Spleen (tissue), 11 donors: Measurements from ENCODE around the gene COTL1. TPM values are rescaled to one million over a fixed set of nuclear protein-coding genes. Genes with fewer than 3 reads are reported as not detected.

Experiments
- DNase-seq: peaks from one replicate; pipeline ENCODE4 v3.0.0-alpha.2; 2020
- H3K27ac ChIP-seq, 8 donors: fragments of 200-600 bp; sonication (generic) in 7 of 8; 1 replicate in 4 of 8; 2 replicates in 4 of 8; pipeline versions ENCODE4 v1.5.0 to v1.8.0; 2016 to 2021; ENCODE audit warnings: inconsistent platforms in 4 of 8, mild to moderate bottlenecking in 4 of 8, moderate library complexity in 1 of 8
- H3K27me3 ChIP-seq, 7 donors: fragments of 200-600 bp; sonication (generic) in 6 of 7; replicated peaks in 1 of 7; 1 replicate in 4 of 7; 2 replicates in 3 of 7; pipeline versions ENCODE4 v1.5.0 to v1.8.0; 2016 to 2021; ENCODE audit warnings: inconsistent platforms in 3 of 7, mild to moderate bottlenecking in 1 of 7
- H3K36me3 ChIP-seq, 6 donors: fragments of 200-600 bp; sonication (generic) in 5 of 6; 1 replicate in 4 of 6; 2 replicates in 2 of 6; pipeline versions ENCODE4 v1.5.0 to v1.8.0; 2016 to 2021; ENCODE audit warnings: inconsistent platforms in 2 of 6
- H3K4me1 ChIP-seq, 6 donors: fragments of 200-600 bp; sonication (generic) in 5 of 6; 1 replicate in 3 of 6; 2 replicates in 3 of 6; pipeline versions ENCODE4 v1.5.0 to v1.8.0; 2016 to 2021; ENCODE audit warnings: inconsistent platforms in 3 of 6
- H3K4me3 ChIP-seq, 8 donors: fragments of 200-600 bp; sonication (generic) in 7 of 8; 1 replicate in 4 of 8; 2 replicates in 4 of 8; pipeline versions ENCODE4 v1.5.0 to v1.8.0; 2016 to 2021; ENCODE audit warnings: inconsistent platforms in 4 of 8, mild to moderate bottlenecking in 4 of 8, moderate library complexity in 2 of 8
- H3K9me3 ChIP-seq, 8 donors: fragments of 200-600 bp; sonication (generic) in 7 of 8; 1 replicate in 4 of 8; 2 replicates in 4 of 8; pipeline versions ENCODE4 v1.5.0 to v1.8.0; 2016 to 2021; ENCODE audit warnings: inconsistent platforms in 4 of 8
- POLR2A ChIP-seq, 3 donors: fragments of 450-650 bp; IDR thresholded peaks; one replicate each; pipeline ENCODE4 v1.5.1; 2017; ENCODE audit warnings: antibody characterized with exemption in 3 of 3, mild to moderate bottlenecking in 1 of 3
- POLR2AphosphoS5 ChIP-seq, 3 donors: sonication (generic); formaldehyde crosslinking; IDR thresholded peaks; one replicate each; pipeline ENCODE4 v1.5.1; 2017; ENCODE audit warnings: antibody characterized with exemption in 3 of 3
- WGBS, 5 donors: extraction: QIAGEN DNeasy Blood & Tissue Kit in 3 of 5; methylation state at CpG; one replicate each; pipeline versions ENCODE4 v1.1.5 to v1.1.7; 2013 to 2018; 5-methylcytosine and 5-hydroxymethylcytosine counted together
- intact Hi-C: fragments of 100-400 bp; cut with DNase I; formaldehyde crosslinking; loops from one replicate; pipeline ENCODE4 v1.15.0; 2023; ENCODE audit warnings: low total_unique reads
- polyA plus RNA-seq, 3 donors: library from polyadenylated mRNA; stranded (reverse); fragments of 200-250 nt; gene quantifications; one replicate each; pipeline ENCODE4 v1.2.1, GENCODE V29; 2013
- total RNA-seq, 7 donors: library from RNA; depleted of rRNA in 3 of 7; stranded (reverse); fragments of >200 nt in 3 of 7; fragmentation: NEBNext Ultra II Directional in 4 of 7; extraction: Animal tissue kit (Norgen Biotek cat#: 25700) in 4 of 7; gene quantifications; one replicate each; pipeline versions ENCODE4 v1.1.0 to v1.2.1, GENCODE V29; 2016 to 2021
- TF ChIP-seq, protein P1 (sequence below), 11 experiments: fragments of 200-600 bp in 7 of 11; fragments of 450-650 bp in 4 of 11; sonication (generic) in 4 of 11; IDR thresholded peaks in 8 of 11; conservative IDR thresholded peaks in 3 of 11; 1 replicate in 7 of 11; 2 replicates in 4 of 11; pipeline versions ENCODE4 v1.4.0 to v1.8.0; 2016 to 2021; ENCODE audit warnings: antibody characterized with exemption in 11 of 11, inconsistent platforms in 4 of 11, mild to moderate bottlenecking in 1 of 11
- donor health status: healthy with polysubstance abuse.
- donor health status: DM: no; HTN: no; CAD: no; lungs with moderate emphysema.
- donor health status: DM: no; HTN: no; CAD: no.
- donor health status: Bipolar disorder and iron deficiency.
- donor health status: healthy.
- donor health status: DM: no; HTN: no; CAD: no.
- donor health status: DM: yes; HTN: yes; CAD: no.

The COTL1 gene
- total and polyA plus RNA-seq, 10 donors, result 284 to 655 (median 397) TPM

DNA sequence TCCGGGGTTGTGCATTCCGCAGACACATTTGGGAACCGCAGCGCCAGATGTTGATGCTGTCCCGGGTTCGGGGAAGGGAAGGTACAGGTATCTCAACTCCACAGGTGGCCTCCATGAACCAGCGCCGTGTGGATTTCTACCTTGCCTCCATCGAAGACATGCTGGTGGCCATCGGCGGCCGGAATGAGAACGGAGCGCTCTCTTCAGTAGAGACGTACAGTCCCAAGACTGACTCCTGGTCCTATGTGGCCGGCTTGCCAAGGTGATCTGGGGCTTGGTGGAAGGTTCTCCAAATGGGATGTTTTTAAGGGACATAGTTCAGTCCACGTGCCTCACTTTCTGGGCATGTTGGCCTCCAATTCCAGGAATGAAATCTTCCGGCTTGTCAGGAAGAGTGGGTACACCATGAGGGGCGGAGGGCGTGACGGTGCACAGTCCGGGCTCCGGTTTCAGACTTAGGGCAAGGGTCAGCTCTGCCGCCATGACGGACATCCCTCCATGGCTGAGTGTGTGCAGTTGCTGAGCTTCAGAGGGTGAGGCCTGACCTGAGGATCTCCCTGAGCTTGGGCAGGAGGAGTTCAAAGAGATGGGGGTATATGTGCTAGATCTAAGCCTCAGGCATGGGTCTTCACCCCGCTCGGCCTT is 41.9 kb upstream of the COTL1 start:
- 93 to 98% (median 96%) methylated on average over 25 to 27 of the region's 27 CpGs for WGBS, 5 donors
- Histone ChIP-seq H3K36me3 (peaks cover 11 to 91% (median 79%) of the 10 kb centered on the region in 6 donors), H3K27me3 (no peaks in the 10 kb centered on the region), H3K4me1 (peaks cover 17 to 60% (median 40%) of the 10 kb centered on the region in 6 donors), H3K4me3 (no peak overlapping the region), H3K9me3 (no peaks in the 10 kb centered on the region), H3K27ac (no peak overlapping the region)
- DNase-seq, result peak; percentile 70
- TF ChIP-seq, protein P1, sequence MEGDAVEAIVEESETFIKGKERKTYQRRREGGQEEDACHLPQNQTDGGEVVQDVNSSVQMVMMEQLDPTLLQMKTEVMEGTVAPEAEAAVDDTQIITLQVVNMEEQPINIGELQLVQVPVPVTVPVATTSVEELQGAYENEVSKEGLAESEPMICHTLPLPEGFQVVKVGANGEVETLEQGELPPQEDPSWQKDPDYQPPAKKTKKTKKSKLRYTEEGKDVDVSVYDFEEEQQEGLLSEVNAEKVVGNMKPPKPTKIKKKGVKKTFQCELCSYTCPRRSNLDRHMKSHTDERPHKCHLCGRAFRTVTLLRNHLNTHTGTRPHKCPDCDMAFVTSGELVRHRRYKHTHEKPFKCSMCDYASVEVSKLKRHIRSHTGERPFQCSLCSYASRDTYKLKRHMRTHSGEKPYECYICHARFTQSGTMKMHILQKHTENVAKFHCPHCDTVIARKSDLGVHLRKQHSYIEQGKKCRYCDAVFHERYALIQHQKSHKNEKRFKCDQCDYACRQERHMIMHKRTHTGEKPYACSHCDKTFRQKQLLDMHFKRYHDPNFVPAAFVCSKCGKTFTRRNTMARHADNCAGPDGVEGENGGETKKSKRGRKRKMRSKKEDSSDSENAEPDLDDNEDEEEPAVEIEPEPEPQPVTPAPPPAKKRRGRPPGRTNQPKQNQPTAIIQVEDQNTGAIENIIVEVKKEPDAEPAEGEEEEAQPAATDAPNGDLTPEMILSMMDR (IDR thresholded peaks at IDR 0.05 in 8 of 11, conservative IDR thresholded peaks at IDR 0.05 in 3 of 11), result no peak
- peak in 1 of 3 donors; percentile 33 for TF ChIP-seq POLR2AphosphoS5 (IDR thresholded peaks at IDR 0.05)
- intact Hi-C loops, result no loop called here

DNA sequence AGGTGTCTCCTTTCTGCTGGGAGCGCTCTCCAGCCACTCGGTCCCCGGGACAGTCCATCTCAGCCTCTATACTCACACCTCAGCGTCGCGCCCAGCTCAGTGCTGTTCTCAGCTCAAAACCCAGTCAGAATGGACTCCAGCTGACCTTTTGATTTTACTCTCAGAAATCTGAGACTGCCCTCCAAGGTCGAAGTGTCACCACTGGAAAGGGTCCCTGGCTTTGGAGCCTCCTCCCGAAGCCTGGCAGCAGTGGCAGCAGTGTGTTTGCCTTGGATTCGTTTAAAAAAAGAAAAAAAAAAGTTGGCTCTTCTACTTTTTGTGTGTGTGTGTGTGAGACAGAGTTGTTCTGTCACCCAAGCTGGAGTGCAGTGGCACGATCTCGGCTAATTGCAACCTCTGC is 40.8 kb upstream of the COTL1 start:
- Histone ChIP-seq H3K36me3 (peaks cover 11 to 91% (median 85%) of the 10 kb centered on the region in 6 donors), H3K4me1 (peaks cover 14 to 60% (median 29%) of the 10 kb centered on the region in 6 donors), H3K4me3 (no peak overlapping the region), H3K27ac (no peak overlapping the region), H3K9me3 (no peaks in the 10 kb centered on the region), H3K27me3 (no peaks in the 10 kb centered on the region)
- DNase-seq, result no peak
- WGBS, 5 donors, result 86 to 98% (median 95%) methylated on average over 11 of the region's 11 CpGs
- intact Hi-C loops, result no loop called here
- TF ChIP-seq POLR2A (IDR thresholded peaks at IDR 0.05) (no peak), POLR2AphosphoS5 (IDR thresholded peaks at IDR 0.05) (no peak)
- TF ChIP-seq, protein P1 (IDR thresholded peaks at IDR 0.05 in 8 of 11, conservative IDR thresholded peaks at IDR 0.05 in 3 of 11), result no peak

DNA sequence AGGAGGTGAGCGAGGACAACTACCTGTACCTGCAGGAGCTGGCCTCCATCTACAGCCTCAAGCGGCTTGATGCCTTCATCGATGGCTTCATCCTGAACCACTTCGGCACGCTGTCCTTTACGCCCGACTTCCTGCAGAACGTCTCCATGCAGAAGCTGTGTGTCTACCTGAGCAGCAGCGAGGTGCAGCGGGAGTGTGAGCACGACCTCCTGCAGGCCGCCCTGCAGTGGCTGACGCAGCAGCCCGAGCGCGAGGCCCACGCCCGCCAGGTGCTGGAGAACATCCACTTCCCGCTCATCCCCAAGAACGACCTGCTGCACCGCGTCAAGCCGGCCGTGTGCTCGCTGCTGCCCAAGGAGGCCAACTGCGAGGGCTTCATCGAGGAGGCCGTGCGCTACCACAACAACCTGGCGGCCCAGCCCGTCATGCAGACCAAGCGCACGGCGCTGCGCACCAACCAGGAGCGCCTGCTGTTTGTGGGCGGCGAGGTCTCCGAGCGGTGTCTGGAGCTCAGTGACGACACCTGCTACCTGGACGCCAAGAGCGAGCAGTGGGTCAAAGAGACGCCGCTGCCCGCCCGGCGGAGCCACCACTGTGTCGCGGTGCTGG is 39.5 kb upstream of the COTL1 start:
- WGBS, 5 donors, result 92 to 98% (median 97%) methylated on average over 29 to 50 of the region's 50 CpGs
- no peak for DNase-seq
- H3K27ac ChIP-seq, result peak overlapping the region in 3 of 8 donors; percentile 46 to 78 (median 57)
- peaks cover 14 to 64% (median 22%) of the 10 kb centered on the region in 6 donors for H3K4me1 ChIP-seq
- H3K9me3 ChIP-seq, result no peaks in the 10 kb centered on the region
- peaks cover 11 to 91% (median 84%) of the 10 kb centered on the region in 6 donors for H3K36me3 ChIP-seq
- no peaks in the 10 kb centered on the region for H3K27me3 ChIP-seq
- H3K4me3 ChIP-seq, result no peak overlapping the region
- TF ChIP-seq POLR2AphosphoS5 (IDR thresholded peaks at IDR 0.05), result peak in 1 of 3 donors; percentile 42
- TF ChIP-seq, protein P1 (IDR thresholded peaks at IDR 0.05 in 8 of 11, conservative IDR thresholded peaks at IDR 0.05 in 3 of 11), result no peak
- intact Hi-C loops, result no loop called here

DNA sequence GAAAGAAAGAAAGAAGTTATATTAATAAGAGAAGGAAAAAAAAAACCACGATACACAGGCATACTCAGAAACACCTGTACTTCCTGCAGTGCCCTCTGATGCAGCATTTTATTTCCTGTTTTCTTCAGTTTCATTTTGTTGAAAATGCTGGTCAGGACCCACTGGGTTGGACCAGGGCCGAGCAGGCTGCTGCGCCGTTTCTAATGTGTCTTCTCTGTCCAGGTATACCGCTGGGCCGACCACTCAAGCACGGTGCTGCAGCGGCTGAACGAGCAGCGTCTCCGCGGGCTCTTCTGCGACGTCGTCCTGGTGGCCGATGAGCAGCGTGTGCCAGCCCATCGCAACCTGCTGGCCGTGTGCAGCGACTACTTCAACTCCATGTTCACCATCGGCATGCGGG is 38.8 kb upstream of the COTL1 start:
- Histone ChIP-seq H3K27ac (peak overlapping the region in 6 of 8 donors; percentile 1 to 78 (median 52)), H3K4me1 (peaks cover 14 to 71% (median 25%) of the 10 kb centered on the region in 6 donors), H3K36me3 (peaks cover 11 to 91% (median 83%) of the 10 kb centered on the region in 6 donors), H3K9me3 (no peaks in the 10 kb centered on the region), H3K27me3 (no peaks in the 10 kb centered on the region), H3K4me3 (peak overlapping the region in 1 of 8 donors; percentile 37)
- intact Hi-C loops, result no loop called here
- TF ChIP-seq POLR2AphosphoS5 (IDR thresholded peaks at IDR 0.05), result peak in 2 of 3 donors; percentile 26 to 27
- TF ChIP-seq, protein P1 (IDR thresholded peaks at IDR 0.05 in 8 of 11, conservative IDR thresholded peaks at IDR 0.05 in 3 of 11), result no peak
- TF ChIP-seq POLR2A (IDR thresholded peaks at IDR 0.05), result no peak
- whole genome bisulfite sequencing, 5 donors, result 79 to 89% (median 84%) methylated on average over 21 to 22 of the region's 22 CpGs
- peak; percentile 81 for DNase-seq
